Superior temporal gyrus (tissue), 1 donor: Measurements from ENCODE around the gene NHLRC4.

ENCODE experiments used
- DNase-seq: peaks from one replicate; pipeline ENCODE4 v3.0.0-alpha.2; 2016; ENCODE audit errors: extremely low spot score

NHLRC4 gene

GRCh38 chr16:582614-583331 is 16.0 kb downstream of the NHLRC4 start:
- DNase-seq, result no peak

- DNase-seq, result no peak
Observed at GRCh38 chr16:583470-583814, 16.6 kb downstream of the NHLRC4 start.

GRCh38 chr16:583815-584591 is 17.2 kb downstream of the NHLRC4 start:
- DNase-seq, result no peak

GRCh38 chr16:585351-585750 is 18.5 kb downstream of the NHLRC4 start:
- DNase-seq, result no peak

GRCh38 chr16:586047-586644 is 19.3 kb downstream of the NHLRC4 start:
- DNase-seq, result no peak

GRCh38 chr16:586645-587590 is 20.1 kb downstream of the NHLRC4 start:
- no peak for DNase-seq

GRCh38 chr16:588639-588888 is 21.8 kb downstream of the NHLRC4 start:
- no peak for DNase-seq

- peak; percentile 98 for DNase-seq
Observed at GRCh38 chr16:588889-589657, 22.3 kb downstream of the NHLRC4 start.

- DNase-seq, result peak; percentile 94
Observed at GRCh38 chr16:589658-590187, 22.9 kb downstream of the NHLRC4 start, which contains the start of gene RAB40C. Gene RAB40C (plus strand): TSS chr16:590066. CDS start chr16:590292, 226 bp downstream.

- DNase-seq, result no peak
Observed at GRCh38 chr16:590188-590814, 23.5 kb downstream of the NHLRC4 start.

- DNase-seq, result no peak
Observed at GRCh38 chr16:590815-591200, 24.0 kb downstream of the NHLRC4 start.

- DNase-seq, result no peak
Observed at GRCh38 chr16:591231-591630, 24.4 kb downstream of the NHLRC4 start.

GRCh38 chr16:591892-592517 is 25.2 kb downstream of the NHLRC4 start:
- DNase-seq, result no peak

- no peak for DNase-seq
Observed at GRCh38 chr16:592518-593306, 25.9 kb downstream of the NHLRC4 start.

GRCh38 chr16:593406-593805 is 26.6 kb downstream of the NHLRC4 start:
- no peak for DNase-seq

- DNase-seq, result no peak
Observed at GRCh38 chr16:593807-594206, 27.0 kb downstream of the NHLRC4 start.

GRCh38 chr16:595094-595528 is 28.3 kb downstream of the NHLRC4 start:
- DNase-seq, result no peak

- DNase-seq, result no peak
Observed at GRCh38 chr16:595942-596735, 29.3 kb downstream of the NHLRC4 start.

GRCh38 chr16:596736-597060 is 29.9 kb downstream of the NHLRC4 start:
- DNase-seq, result no peak
